Loucy (cell line): Measurements from ENCODE around the gene ZNF469.

Experiments used
- H2AFZ ChIP-seq: fragments of 200-600 bp; sonication (generic); 2 replicates; pipeline ENCODE4 v1.6.0; 2016; ENCODE audit warnings: antibody characterized with exemption, mild to moderate bottlenecking, low read length, moderate library complexity
- H3F3A ChIP-seq: fragments of 200-600 bp; 2 replicates; pipeline ENCODE4 v1.6.0; 2016; ENCODE audit warnings: antibody characterized with exemption, low read depth, mild to moderate bottlenecking
- H3K27me3 ChIP-seq: fragments of 200-600 bp; sonication (generic); 2 replicates; pipeline ENCODE4 v1.6.1; 2014; ENCODE audit warnings: low read length, mild to moderate bottlenecking; ENCODE audit not compliant: insufficient read depth, poor library complexity, severe bottlenecking
- H3K36me3 ChIP-seq: fragments of 200-600 bp; sonication (generic); 2 replicates; pipeline ENCODE4 v1.6.1; 2016; ENCODE audit warnings: low read length; ENCODE audit not compliant: insufficient read depth
- H3K4me1 ChIP-seq: fragments of 200-600 bp; sonication (generic); 2 replicates; pipeline ENCODE4 v1.5.1; 2014; ENCODE audit warnings: low read length, mild to moderate bottlenecking; ENCODE audit not compliant: insufficient read depth, poor library complexity, severe bottlenecking
- H3K4me2 ChIP-seq: fragments of 200-600 bp; sonication (generic); 2 replicates; pipeline ENCODE4 v1.6.0; 2014; ENCODE audit warnings: antibody characterized with exemption, low read length, low read depth, mild to moderate bottlenecking; ENCODE audit not compliant: poor library complexity, severe bottlenecking
- H3K4me3 ChIP-seq: fragments of 200-600 bp; sonication (generic); 2 replicates; pipeline ENCODE4 v1.5.1; 2014; ENCODE audit warnings: low read length, mild to moderate bottlenecking, mixed read lengths; ENCODE audit not compliant: poor library complexity, severe bottlenecking
- H3K79me2 ChIP-seq: fragments of 200-600 bp; sonication (generic); 2 replicates; pipeline ENCODE4 v1.6.1; 2014; ENCODE audit warnings: low read length; ENCODE audit not compliant: insufficient read depth
- H3K9ac ChIP-seq: fragments of 200-600 bp; sonication (generic); 2 replicates; pipeline ENCODE4 v1.6.0; 2014; ENCODE audit warnings: mild to moderate bottlenecking, low read depth, low read length, moderate library complexity; ENCODE audit not compliant: poor library complexity, severe bottlenecking
- H3K9me2 ChIP-seq: fragments of 200-600 bp; sonication (generic); replicated peaks from 2 replicates; pipeline ENCODE4 v1.6.1; 2016; ENCODE audit warnings: low read depth, low read length, mixed read lengths
- H3K9me3 ChIP-seq: fragments of 200-600 bp; sonication (generic); 2 replicates; pipeline ENCODE4 v1.6.1; 2014; ENCODE audit warnings: mild to moderate bottlenecking, antibody characterized with exemption, low read length, low read depth; ENCODE audit not compliant: insufficient read depth
- H4K20me1 ChIP-seq: fragments of 200-600 bp; sonication (generic); 2 replicates; pipeline ENCODE4 v1.6.0; 2014; ENCODE audit warnings: antibody characterized with exemption, low read length, mild to moderate bottlenecking; ENCODE audit not compliant: insufficient read depth, poor library complexity, severe bottlenecking
- CTCF ChIP-seq: fragments of 200-600 bp; sonication (generic); conservative IDR thresholded peaks from 2 replicates; pipeline ENCODE4 v1.5.1; 2014; ENCODE audit warnings: mild to moderate bottlenecking, antibody characterized with exemption, low read length
- EZH2phosphoT487 ChIP-seq: fragments of 200-600 bp; IDR thresholded peaks from 2 replicates; pipeline ENCODE4 v1.6.1; 2018; ENCODE audit warnings: antibody characterized with exemption, mild to moderate bottlenecking, moderate library complexity, borderline replicate concordance

Gene ZNF469

GRCh38 chr16:88353232-88353631, 29.5 kb upstream of the ZNF469 start:
- Histone ChIP-seq H3K36me3 (no peaks in the 10 kb centered on the region), H3F3A (no peaks in the 10 kb centered on the region), H3K27me3 (no peaks in the 10 kb centered on the region), H3K4me3 (no peak overlapping the region), H3K4me1 (peaks cover 2% of the 10 kb centered on the region), H3K9ac (no peak overlapping the region), H3K79me2 (no peaks in the 10 kb centered on the region), H3K9me2 (no peaks in the 10 kb centered on the region), H4K20me1 (no peaks in the 10 kb centered on the region), H2AFZ (no peak overlapping the region), H3K9me3 (no peaks in the 10 kb centered on the region), H3K4me2 (no peak overlapping the region)
- no peak for TF ChIP-seq CTCF
- TF ChIP-seq EZH2phosphoT487 = no peak

- TF ChIP-seq EZH2phosphoT487 (no peak), CTCF (no peak)
- Histone ChIP-seq H3K79me2 (no peaks in the 10 kb centered on the region), H4K20me1 (no peaks in the 10 kb centered on the region), H3K9me3 (no peaks in the 10 kb centered on the region), H3K9me2 (no peaks in the 10 kb centered on the region), H3K4me1 (no peaks in the 10 kb centered on the region), H2AFZ (no peak overlapping the region), H3K4me2 (no peak overlapping the region), H3K36me3 (no peaks in the 10 kb centered on the region), H3F3A (no peaks in the 10 kb centered on the region), H3K4me3 (no peak overlapping the region), H3K27me3 (no peaks in the 10 kb centered on the region), H3K9ac (no peak overlapping the region)
Observed at GRCh38 chr16:88353691-88354090, 29.1 kb upstream of the ZNF469 start.

GRCh38 chr16:88354229-88355092, 28.3 kb upstream of the ZNF469 start:
- Histone ChIP-seq H2AFZ (no peak overlapping the region), H3K9me2 (no peaks in the 10 kb centered on the region), H3K36me3 (no peaks in the 10 kb centered on the region), H3K9ac (no peak overlapping the region), H3F3A (no peaks in the 10 kb centered on the region), H3K4me3 (no peak overlapping the region), H3K4me2 (no peak overlapping the region), H3K79me2 (no peaks in the 10 kb centered on the region), H3K27me3 (no peaks in the 10 kb centered on the region), H4K20me1 (no peaks in the 10 kb centered on the region), H3K9me3 (no peaks in the 10 kb centered on the region), H3K4me1 (no peaks in the 10 kb centered on the region)
- TF ChIP-seq CTCF = no peak
- TF ChIP-seq EZH2phosphoT487 = no peak
